HepG2 (cell line): ENCODE results near the gene USP10. TPM values are rescaled to one million over a fixed set of nuclear protein-coding genes. Genes with fewer than 3 reads are reported as not detected.
A peak's percentile ranks its signal among the peaks of the same experiment; 100 is the strongest.

ENCODE experiments used
- HNRNPLL ChIP-seq: fragments of 200-400 bp; formaldehyde crosslinking; IDR thresholded peaks from 2 replicates; pipeline ENCODE4 v1.6.1; 2017; ENCODE audit warnings: mild to moderate bottlenecking, low read depth, low read length; ENCODE audit not compliant: poor library complexity, severe bottlenecking
- PAWR ChIP-seq: sonication (generic); formaldehyde crosslinking; IDR thresholded peaks from 2 replicates; pipeline ENCODE4 v1.4.0; 2020; ENCODE audit warnings: missing genetic modification reagents, mild to moderate bottlenecking, borderline replicate concordance
- POLR2A ChIP-seq, 2 experiments: IDR thresholded peaks; 2 replicates each; pipeline ENCODE4 v1.6.1; 2011; ENCODE audit warnings: low read depth in 2 of 2, low read length in 2 of 2, mild to moderate bottlenecking in 1 of 2, moderate library complexity in 1 of 2; ENCODE audit not compliant: insufficient read depth in 1 of 2
- RELA ChIP-seq: sonication (generic); formaldehyde crosslinking; IDR thresholded peaks from 2 replicates; pipeline ENCODE4 v1.4.0; 2020; ENCODE audit warnings: missing genetic modification reagents
- SKI ChIP-seq: fragments of 450-650 bp; IDR thresholded peaks from one replicate; pipeline ENCODE4 v1.6.1; 2018; ENCODE audit warnings: mild to moderate bottlenecking; ENCODE audit not compliant: partially characterized antibody
- SMYD3 ChIP-seq: sonication (generic); formaldehyde crosslinking; IDR thresholded peaks from 2 replicates; pipeline ENCODE4 v1.8.1; 2023; ENCODE audit warnings: mild to moderate bottlenecking, missing genetic modification reagents
- SRSF1 ChIP-seq: fragments of 200-400 bp; formaldehyde crosslinking; optimal IDR thresholded peaks from 2 replicates; pipeline ENCODE3; 2017; ENCODE audit warnings: mild to moderate bottlenecking, low read depth, low read length, moderate library complexity
- TOPORS ChIP-seq: sonication (generic); formaldehyde crosslinking; IDR thresholded peaks from 2 replicates; pipeline ENCODE4 v1.8.0; 2023; ENCODE audit warnings: mild to moderate bottlenecking, missing genetic modification reagents
- ZBTB20 ChIP-seq: sonication (generic); formaldehyde crosslinking; IDR thresholded peaks from 2 replicates; pipeline ENCODE4 v1.8.1; 2023; ENCODE audit warnings: missing genetic modification reagents, low read depth, mild to moderate bottlenecking, borderline replicate concordance
- ZBTB8A ChIP-seq: sonication (generic); formaldehyde crosslinking; IDR thresholded peaks from 2 replicates; pipeline ENCODE4 v1.4.0; 2020; ENCODE audit warnings: mild to moderate bottlenecking, low read depth, missing genetic modification reagents, borderline replicate concordance
- ZFY ChIP-seq: sonication (generic); formaldehyde crosslinking; IDR thresholded peaks from 2 replicates; pipeline ENCODE4 v1.4.0; 2020; ENCODE audit warnings: missing genetic modification reagents
- ZNF20 ChIP-seq: sonication (generic); formaldehyde crosslinking; IDR thresholded peaks from 2 replicates; pipeline ENCODE4 v1.4.0; 2020; ENCODE audit warnings: mild to moderate bottlenecking, moderate library complexity, missing genetic modification reagents
- ZNF225 ChIP-seq: sonication (generic); formaldehyde crosslinking; IDR thresholded peaks from 2 replicates; pipeline ENCODE4 v1.4.0; 2020; ENCODE audit warnings: mild to moderate bottlenecking, missing genetic modification reagents
- ZNF256 ChIP-seq: sonication (generic); formaldehyde crosslinking; conservative IDR thresholded peaks from 2 replicates; pipeline ENCODE4 v1.4.0; 2020; ENCODE audit warnings: missing genetic modification reagents
- ZNF446 ChIP-seq: sonication (generic); formaldehyde crosslinking; IDR thresholded peaks from 2 replicates; pipeline ENCODE4 v1.5.0; 2020; ENCODE audit warnings: mild to moderate bottlenecking, missing genetic modification reagents
- ZNF567 ChIP-seq: sonication (generic); formaldehyde crosslinking; IDR thresholded peaks from 2 replicates; pipeline ENCODE4 v1.8.1; 2023; ENCODE audit warnings: mild to moderate bottlenecking, missing genetic modification reagents, borderline replicate concordance
- ZNF619 ChIP-seq: sonication (generic); formaldehyde crosslinking; IDR thresholded peaks from 2 replicates; pipeline ENCODE4 v1.4.0; 2020; ENCODE audit warnings: mild to moderate bottlenecking, missing genetic modification reagents
- polyA plus RNA-seq, 8 experiments: library from polyadenylated mRNA; depleted of rRNA in 3 of 8; stranded (reverse) in 7 of 8; unstranded in 1 of 8; fragments of >200 nt; fragmentation: Illumina TruSeq in 4 of 8; extraction: Trizol in 4 of 8; gene quantifications; 2 replicates each; pipeline versions ENCODE4 v1.2.1 to v1.2.3, GENCODE V29; 2011 to 2016; ENCODE audit warnings: low read depth in 4 of 8, missing spikeins in 1 of 8, mixed read lengths in 1 of 8; ENCODE audit not compliant: insufficient read depth in 1 of 8
- total RNA-seq, 5 experiments: library from RNA; depleted of rRNA; stranded (reverse); fragments of >200 nt; fragmentation: Illumina TruSeq; extraction: Trizol; gene quantifications; 2 replicates each; pipeline ENCODE4 v1.2.3, GENCODE V29; 2016; ENCODE audit warnings: low read depth in 1 of 5
- TF ChIP-seq, protein P1 (sequence below): sonication (generic); formaldehyde crosslinking; IDR thresholded peaks from 2 replicates; pipeline ENCODE4 v1.4.0; 2020; ENCODE audit warnings: mild to moderate bottlenecking, missing genetic modification reagents, borderline replicate concordance
- TF ChIP-seq, protein P2 (sequence below): sonication (generic); formaldehyde crosslinking; IDR thresholded peaks from 2 replicates; pipeline ENCODE4 v1.4.0; 2020; ENCODE audit warnings: missing genetic modification reagents, borderline replicate concordance
- TF ChIP-seq, protein P3 (sequence below): sonication (generic); formaldehyde crosslinking; IDR thresholded peaks from 2 replicates; pipeline ENCODE4 v1.4.0; 2020; ENCODE audit warnings: missing genetic modification reagents
- TF ChIP-seq, protein P4 (sequence below): conservative IDR thresholded peaks from 2 replicates; pipeline ENCODE4 v1.6.1; 2018; ENCODE audit warnings: missing genetic modification reagents

The USP10 gene
- total and polyA plus RNA-seq, 2 of the 13 experiments (the other 11 are each of a cell fraction or from before 2014, with no cell fraction given), result 79.1 to 122 TPM

DNA sequence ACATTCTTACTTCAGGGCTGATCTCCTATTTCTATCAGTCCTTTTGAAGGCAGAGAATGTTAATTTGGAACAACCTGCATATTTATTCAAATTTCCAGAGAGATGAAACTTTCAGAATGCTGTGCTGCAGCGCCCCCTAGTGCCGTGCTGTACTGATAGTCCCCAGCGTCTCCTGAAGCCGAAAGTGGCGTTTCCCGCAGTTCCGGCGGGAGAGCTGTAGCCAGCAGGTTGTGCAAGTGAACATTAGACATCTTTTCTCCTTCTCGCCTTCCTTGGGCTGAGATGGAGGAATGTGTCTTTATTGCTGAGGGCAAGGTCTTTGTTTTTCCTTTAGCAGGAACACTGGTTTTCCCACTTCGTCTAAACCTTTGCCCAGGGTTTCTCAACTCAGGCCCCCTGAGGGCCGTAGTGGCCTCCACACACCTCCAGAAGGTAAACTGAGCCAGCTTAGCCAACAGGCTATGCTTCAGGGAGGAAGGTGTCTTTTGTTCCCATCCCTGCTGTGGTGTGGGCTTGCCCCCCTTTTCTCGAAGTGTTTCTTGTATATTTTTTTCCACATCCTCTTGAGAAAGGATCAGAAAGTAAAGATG, 26.4 kb downstream of the USP10 start (continued):
- TF ChIP-seq POLR2A (IDR thresholded peaks at IDR 0.05; ENCODE audit: insufficient read depth in 1 of 2, low read depth in 2 of 2, low read length in 2 of 2) (no peak), ZNF20 (no peak), ZNF446 (CRISPR knock-in tag) (no peak), PAWR (no peak), ZBTB8A (no peak), ZFY (CRISPR knock-in tag) (0 out of 2 replicates have a peak, but pooled peaks have one; percentile 31), TOPORS (0 out of 2 replicates have a peak, but pooled peaks have one; percentile 34), SMYD3 (CRISPR knock-in tag) (peak; percentile 43; the same call in 1 of the 2 replicates), SKI (peak; percentile 27), ZNF225 (CRISPR knock-in tag) (no peak), HNRNPLL (no peak), ZNF567 (CRISPR knock-in tag) (peak; percentile 76; the same call in 1 of the 2 replicates), RELA (CRISPR knock-in tag) (0 out of 2 replicates have a peak, but pooled peaks have one; percentile 47), ZNF619 (CRISPR knock-in tag) (peak; percentile 42; the same call in 1 of the 2 replicates), SRSF1 (no peak), ZNF256 (CRISPR knock-in tag) (0 out of 2 replicates have a peak, but pooled peaks have one; percentile 38), ZBTB20 (CRISPR knock-in tag) (no peak)
- TF ChIP-seq, protein P1, sequence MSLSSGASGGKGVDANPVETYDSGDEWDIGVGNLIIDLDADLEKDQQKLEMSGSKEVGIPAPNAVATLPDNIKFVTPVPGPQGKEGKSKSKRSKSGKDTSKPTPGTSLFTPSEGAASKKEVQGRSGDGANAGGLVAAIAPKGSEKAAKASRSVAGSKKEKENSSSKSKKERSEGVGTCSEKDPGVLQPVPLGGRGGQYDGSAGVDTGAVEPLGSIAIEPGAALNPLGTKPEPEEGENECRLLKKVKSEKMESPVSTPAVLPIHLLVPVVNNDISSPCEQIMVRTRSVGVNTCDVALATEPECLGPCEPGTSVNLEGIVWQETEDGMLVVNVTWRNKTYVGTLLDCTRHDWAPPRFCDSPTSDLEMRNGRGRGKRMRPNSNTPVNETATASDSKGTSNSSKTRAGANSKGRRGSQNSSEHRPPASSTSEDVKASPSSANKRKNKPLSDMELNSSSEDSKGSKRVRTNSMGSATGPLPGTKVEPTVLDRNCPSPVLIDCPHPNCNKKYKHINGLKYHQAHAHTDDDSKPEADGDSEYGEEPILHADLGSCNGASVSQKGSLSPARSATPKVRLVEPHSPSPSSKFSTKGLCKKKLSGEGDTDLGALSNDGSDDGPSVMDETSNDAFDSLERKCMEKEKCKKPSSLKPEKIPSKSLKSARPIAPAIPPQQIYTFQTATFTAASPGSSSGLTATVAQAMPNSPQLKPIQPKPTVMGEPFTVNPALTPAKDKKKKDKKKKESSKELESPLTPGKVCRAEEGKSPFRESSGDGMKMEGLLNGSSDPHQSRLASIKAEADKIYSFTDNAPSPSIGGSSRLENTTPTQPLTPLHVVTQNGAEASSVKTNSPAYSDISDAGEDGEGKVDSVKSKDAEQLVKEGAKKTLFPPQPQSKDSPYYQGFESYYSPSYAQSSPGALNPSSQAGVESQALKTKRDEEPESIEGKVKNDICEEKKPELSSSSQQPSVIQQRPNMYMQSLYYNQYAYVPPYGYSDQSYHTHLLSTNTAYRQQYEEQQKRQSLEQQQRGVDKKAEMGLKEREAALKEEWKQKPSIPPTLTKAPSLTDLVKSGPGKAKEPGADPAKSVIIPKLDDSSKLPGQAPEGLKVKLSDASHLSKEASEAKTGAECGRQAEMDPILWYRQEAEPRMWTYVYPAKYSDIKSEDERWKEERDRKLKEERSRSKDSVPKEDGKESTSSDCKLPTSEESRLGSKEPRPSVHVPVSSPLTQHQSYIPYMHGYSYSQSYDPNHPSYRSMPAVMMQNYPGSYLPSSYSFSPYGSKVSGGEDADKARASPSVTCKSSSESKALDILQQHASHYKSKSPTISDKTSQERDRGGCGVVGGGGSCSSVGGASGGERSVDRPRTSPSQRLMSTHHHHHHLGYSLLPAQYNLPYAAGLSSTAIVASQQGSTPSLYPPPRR (CRISPR knock-in tag), result 0 out of 2 replicates have a peak, but pooled peaks have one; percentile 30
- TF ChIP-seq, protein P2, sequence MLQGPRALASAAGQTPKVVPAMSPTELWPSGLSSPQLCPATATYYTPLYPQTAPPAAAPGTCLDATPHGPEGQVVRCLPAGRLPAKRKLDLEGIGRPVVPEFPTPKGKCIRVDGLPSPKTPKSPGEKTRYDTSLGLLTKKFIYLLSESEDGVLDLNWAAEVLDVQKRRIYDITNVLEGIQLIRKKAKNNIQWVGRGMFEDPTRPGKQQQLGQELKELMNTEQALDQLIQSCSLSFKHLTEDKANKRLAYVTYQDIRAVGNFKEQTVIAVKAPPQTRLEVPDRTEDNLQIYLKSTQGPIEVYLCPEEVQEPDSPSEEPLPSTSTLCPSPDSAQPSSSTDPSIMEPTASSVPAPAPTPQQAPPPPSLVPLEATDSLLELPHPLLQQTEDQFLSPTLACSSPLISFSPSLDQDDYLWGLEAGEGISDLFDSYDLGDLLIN, result no peak
- TF ChIP-seq, protein P3, sequence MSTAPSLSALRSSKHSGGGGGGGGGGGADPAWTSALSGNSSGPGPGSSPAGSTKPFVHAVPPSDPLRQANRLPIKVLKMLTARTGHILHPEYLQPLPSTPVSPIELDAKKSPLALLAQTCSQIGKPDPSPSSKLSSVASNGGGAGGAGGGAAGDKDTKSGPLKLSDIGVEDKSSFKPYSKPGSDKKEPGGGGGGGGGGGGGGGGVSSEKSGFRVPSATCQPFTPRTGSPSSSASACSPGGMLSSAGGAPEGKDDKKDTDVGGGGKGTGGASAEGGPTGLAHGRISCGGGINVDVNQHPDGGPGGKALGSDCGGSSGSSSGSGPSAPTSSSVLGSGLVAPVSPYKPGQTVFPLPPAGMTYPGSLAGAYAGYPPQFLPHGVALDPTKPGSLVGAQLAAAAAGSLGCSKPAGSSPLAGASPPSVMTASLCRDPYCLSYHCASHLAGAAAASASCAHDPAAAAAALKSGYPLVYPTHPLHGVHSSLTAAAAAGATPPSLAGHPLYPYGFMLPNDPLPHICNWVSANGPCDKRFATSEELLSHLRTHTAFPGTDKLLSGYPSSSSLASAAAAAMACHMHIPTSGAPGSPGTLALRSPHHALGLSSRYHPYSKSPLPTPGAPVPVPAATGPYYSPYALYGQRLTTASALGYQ (CRISPR knock-in tag), result peak; percentile 38; the same call in 1 of the 2 replicates
- TF ChIP-seq, protein P4, sequence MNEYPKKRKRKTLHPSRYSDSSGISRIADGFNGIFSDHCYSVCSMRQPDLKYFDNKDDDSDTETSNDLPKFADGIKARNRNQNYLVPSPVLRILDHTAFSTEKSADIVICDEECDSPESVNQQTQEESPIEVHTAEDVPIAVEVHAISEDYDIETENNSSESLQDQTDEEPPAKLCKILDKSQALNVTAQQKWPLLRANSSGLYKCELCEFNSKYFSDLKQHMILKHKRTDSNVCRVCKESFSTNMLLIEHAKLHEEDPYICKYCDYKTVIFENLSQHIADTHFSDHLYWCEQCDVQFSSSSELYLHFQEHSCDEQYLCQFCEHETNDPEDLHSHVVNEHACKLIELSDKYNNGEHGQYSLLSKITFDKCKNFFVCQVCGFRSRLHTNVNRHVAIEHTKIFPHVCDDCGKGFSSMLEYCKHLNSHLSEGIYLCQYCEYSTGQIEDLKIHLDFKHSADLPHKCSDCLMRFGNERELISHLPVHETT (CRISPR knock-in tag), result no peak
